ENCODE measurements around the gene SH3PXD2A. TPM values are rescaled to one million over a fixed set of nuclear protein-coding genes. Genes with fewer than 3 reads are reported as not detected.

Gene SH3PXD2A
- total and polyA plus RNA-seq, 3 donors from 2014 or later = 10.8 to 12.1 (median 12.0) TPM

GRCh38 chr10:103632247-103632642, 223.1 kb downstream of the SH3PXD2A start:
- H3K36me3 ChIP-seq (ENCODE audit: low read depth, missing control alignments) = no peaks in the 10 kb centered on the region
- no peak for TF ChIP-seq POLR2A (IDR thresholded peaks at IDR 0.05)
- H3K4me3 ChIP-seq = no peak overlapping the region
- H3K27me3 ChIP-seq = no peaks in the 10 kb centered on the region
- H3K27ac ChIP-seq = no peak overlapping the region
- DNase-seq = no peak
- no peaks in the 10 kb centered on the region for H3K9me3 ChIP-seq
- H3K4me1 ChIP-seq = peaks cover 12% of the 10 kb centered on the region
- WGBS, 2 donors = 82 to 100% methylated on average over 2 to 7 of the region's 7 CpGs
- intact Hi-C loops (cut with DNase I; ENCODE audit: low total_unique reads) = no loop called here

- intact Hi-C loops (cut with DNase I; ENCODE audit: low total_unique reads) = no loop called here
- 55% methylated on average over 1 of the region's 1 CpG; no CpG with 5 or more reads in 1 of the 2 donors for WGBS, 2 donors
- H3K27ac ChIP-seq = no peak overlapping the region
- no peaks in the 10 kb centered on the region for H3K36me3 ChIP-seq (ENCODE audit: low read depth, missing control alignments)
- no peaks in the 10 kb centered on the region for H3K27me3 ChIP-seq
- no peak for DNase-seq
- TF ChIP-seq POLR2A (IDR thresholded peaks at IDR 0.05) = no peak
- no peak for TF ChIP-seq CTCF (IDR thresholded peaks at IDR 0.05)
- H3K9me3 ChIP-seq = no peaks in the 10 kb centered on the region
- peaks cover 3% of the 10 kb centered on the region for H3K4me1 ChIP-seq
- no peak overlapping the region for H3K4me3 ChIP-seq
Observed at GRCh38 chr10:103630156-103630555, 225.2 kb downstream of the SH3PXD2A start.

GRCh38 chr10:103629581-103629980, 225.8 kb downstream of the SH3PXD2A start:
- no peak for TF ChIP-seq CTCF (IDR thresholded peaks at IDR 0.05)
- TF ChIP-seq POLR2A (IDR thresholded peaks at IDR 0.05) = no peak
- H3K27me3 ChIP-seq = no peaks in the 10 kb centered on the region
- no peak overlapping the region for H3K4me3 ChIP-seq
- no peak overlapping the region for H3K27ac ChIP-seq
- peaks cover 3% of the 10 kb centered on the region for H3K4me1 ChIP-seq
- no peaks in the 10 kb centered on the region for H3K9me3 ChIP-seq
- intact Hi-C loops (cut with DNase I; ENCODE audit: low total_unique reads) = no loop called here
- DNase-seq = no peak
- 63 to 64% methylated on average over 3 of the region's 3 CpGs for WGBS, 2 donors
- H3K36me3 ChIP-seq (ENCODE audit: low read depth, missing control alignments) = no peaks in the 10 kb centered on the region

GRCh38 chr10:103627893-103628292, 227.5 kb downstream of the SH3PXD2A start:
- TF ChIP-seq POLR2A (IDR thresholded peaks at IDR 0.05) (no peak), CTCF (IDR thresholded peaks at IDR 0.05) (no peak)
- intact Hi-C loops (cut with DNase I; ENCODE audit: low total_unique reads) = no loop called here

GRCh38 chr10:103627111-103627892, 228.1 kb downstream of the SH3PXD2A start:
- 84 to 89% methylated on average over 16 to 22 of the region's 22 CpGs for WGBS, 2 donors

More at GRCh38 chr10:103627893-103628292, 227.5 kb downstream of the SH3PXD2A start:
- no peaks in the 10 kb centered on the region for H3K27me3 ChIP-seq
- WGBS, 2 donors = 92 to 93% methylated on average over 10 to 13 of the region's 13 CpGs
- no peak for DNase-seq
- H3K27ac ChIP-seq = no peak overlapping the region
- H3K9me3 ChIP-seq = no peaks in the 10 kb centered on the region
- no peaks in the 10 kb centered on the region for H3K36me3 ChIP-seq (ENCODE audit: low read depth, missing control alignments)
- H3K4me1 ChIP-seq = peaks cover 3% of the 10 kb centered on the region
- H3K4me3 ChIP-seq = no peak overlapping the region

More at GRCh38 chr10:103627111-103627892, 228.1 kb downstream of the SH3PXD2A start:
- DNase-seq = no peak
- Histone ChIP-seq H3K9me3 (no peaks in the 10 kb centered on the region), H3K4me1 (peaks cover 6% of the 10 kb centered on the region), H3K27ac (no peak overlapping the region), H3K4me3 (no peak overlapping the region), H3K27me3 (no peaks in the 10 kb centered on the region), H3K36me3 (ENCODE audit: low read depth, missing control alignments) (no peaks in the 10 kb centered on the region)
- TF ChIP-seq POLR2A (IDR thresholded peaks at IDR 0.05) = no peak
- TF ChIP-seq CTCF (IDR thresholded peaks at IDR 0.05) = no peak
- intact Hi-C loops (cut with DNase I; ENCODE audit: low total_unique reads) = no loop called here
